Dedifferentiated amniotic fluid mesenchymal stem cell (primary cell): ENCODE measurements around the gene DIP2B.
"Not testable (repeated sequence)": the region's sequence is repeated elsewhere in the genome, so short reads cannot be mapped to it uniquely, and the experiment has no call there.

Experiments used
- DNase-seq: peaks from one replicate; pipeline ENCODE4 v3.0.0-alpha.2; 2016; ENCODE audit errors: extremely low spot score

The DIP2B gene

GRCh38 chr12:50550530-50551223 is 45.9 kb downstream of the DIP2B start:
- DNase-seq = no peak

GRCh38 chr12:50551866-50552265 is 47.1 kb downstream of the DIP2B start:
- no peak for DNase-seq

- no peak for DNase-seq
Measured at GRCh38 chr12:50554651-50555050, 49.9 kb downstream of the DIP2B start.

- DNase-seq = no peak
Measured at GRCh38 chr12:50555471-50555885, 50.7 kb downstream of the DIP2B start.

- DNase-seq = no peak
Measured at GRCh38 chr12:50556273-50556672, 51.5 kb downstream of the DIP2B start.

- DNase-seq = not testable (repeated sequence)
Measured at GRCh38 chr12:50556796-50557195, 52.0 kb downstream of the DIP2B start.

- DNase-seq = no peak
Measured at GRCh38 chr12:50557421-50557820, 52.6 kb downstream of the DIP2B start.

- DNase-seq = no peak
Measured at GRCh38 chr12:50558970-50559369, 54.2 kb downstream of the DIP2B start.

GRCh38 chr12:50562520-50563433 is 58.0 kb downstream of the DIP2B start:
- no peak for DNase-seq

GRCh38 chr12:50563434-50563787 is 58.6 kb downstream of the DIP2B start:
- DNase-seq = no peak

GRCh38 chr12:50564237-50564947 is 59.6 kb downstream of the DIP2B start:
- DNase-seq = peak; percentile 46

- no peak for DNase-seq
Measured at GRCh38 chr12:50564948-50565297, 60.1 kb downstream of the DIP2B start.

- DNase-seq = no peak
Measured at GRCh38 chr12:50566066-50566465, 61.3 kb downstream of the DIP2B start.

GRCh38 chr12:50567926-50568325 is 63.1 kb downstream of the DIP2B start:
- no peak for DNase-seq

- DNase-seq = no peak
Measured at GRCh38 chr12:50568338-50569091, 63.7 kb downstream of the DIP2B start.

GRCh38 chr12:50569321-50569720 is 64.5 kb downstream of the DIP2B start:
- no peak for DNase-seq

- no peak for DNase-seq
Measured at GRCh38 chr12:50569876-50570275, 65.1 kb downstream of the DIP2B start.

- DNase-seq = no peak
Measured at GRCh38 chr12:50571786-50572185, 67.0 kb downstream of the DIP2B start.

GRCh38 chr12:50572287-50572686 is 67.5 kb downstream of the DIP2B start:
- peak; percentile 88 for DNase-seq

GRCh38 chr12:50572760-50573159 is 68.0 kb downstream of the DIP2B start:
- DNase-seq = no peak

GRCh38 chr12:50573271-50573670 is 68.5 kb downstream of the DIP2B start:
- no peak for DNase-seq
